OCI-LY3 (cell line): ENCODE measurements around the gene CMC2.

Experiments used
- EZH2phosphoT487 ChIP-seq: fragments of 200-600 bp; shearing (Covaris generic); IDR thresholded peaks from 2 replicates; pipeline ENCODE4 v1.6.1; 2018; ENCODE audit warnings: antibody characterized with exemption, mixed run types, low read depth
- TF ChIP-seq, protein P1 (sequence below): fragments of 200-600, 300-600 bp; sonication (generic); IDR thresholded peaks from 2 replicates; pipeline ENCODE4 v1.5.1; 2014; ENCODE audit warnings: antibody characterized with exemption, low read length, low read depth

DNA sequence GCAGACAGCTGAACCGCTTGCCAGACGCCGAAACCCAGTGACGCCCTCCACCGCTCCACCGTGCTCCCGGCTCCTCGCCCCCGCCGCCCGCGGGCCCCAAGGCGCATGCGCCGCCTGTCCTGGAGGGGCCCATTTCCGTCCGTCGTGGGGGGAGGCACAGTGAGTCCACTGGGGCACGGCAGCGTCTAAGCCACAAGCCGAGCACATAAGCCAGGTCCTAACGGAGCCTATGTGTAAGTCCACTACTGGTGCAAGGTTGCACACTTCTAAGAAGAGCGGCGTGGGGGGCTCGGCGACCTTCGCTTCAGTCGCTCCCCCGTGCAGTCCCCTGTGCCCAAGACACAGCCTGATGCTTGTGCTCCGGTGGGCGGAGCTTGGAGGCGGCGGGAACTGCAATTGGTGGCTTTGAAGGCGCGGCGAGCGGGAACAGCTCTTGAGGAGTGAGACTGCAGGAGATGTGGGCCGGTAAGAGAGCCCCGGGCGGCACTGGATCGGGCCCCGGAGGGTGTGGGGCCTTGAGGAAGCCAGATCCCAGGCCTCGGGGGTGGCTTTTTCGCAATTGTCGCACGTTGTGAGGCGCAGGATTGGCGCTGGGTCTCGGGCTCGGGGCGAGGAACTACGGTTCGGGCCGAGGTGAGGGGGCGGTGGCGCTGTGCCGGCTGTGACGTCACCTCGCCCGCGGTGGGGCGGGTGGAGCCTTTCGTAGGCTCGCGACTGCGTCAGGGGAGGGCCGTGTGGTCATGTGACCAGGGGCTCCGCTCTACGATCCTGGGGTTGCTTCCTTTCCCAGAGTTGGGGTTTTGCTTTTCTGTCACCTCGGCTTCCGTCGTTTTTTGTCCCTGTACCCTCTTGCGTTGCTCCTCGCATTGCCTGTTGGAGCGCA, at the start of gene CMC2, which contains the start of gene CENPN:
- TF ChIP-seq, protein P1, sequence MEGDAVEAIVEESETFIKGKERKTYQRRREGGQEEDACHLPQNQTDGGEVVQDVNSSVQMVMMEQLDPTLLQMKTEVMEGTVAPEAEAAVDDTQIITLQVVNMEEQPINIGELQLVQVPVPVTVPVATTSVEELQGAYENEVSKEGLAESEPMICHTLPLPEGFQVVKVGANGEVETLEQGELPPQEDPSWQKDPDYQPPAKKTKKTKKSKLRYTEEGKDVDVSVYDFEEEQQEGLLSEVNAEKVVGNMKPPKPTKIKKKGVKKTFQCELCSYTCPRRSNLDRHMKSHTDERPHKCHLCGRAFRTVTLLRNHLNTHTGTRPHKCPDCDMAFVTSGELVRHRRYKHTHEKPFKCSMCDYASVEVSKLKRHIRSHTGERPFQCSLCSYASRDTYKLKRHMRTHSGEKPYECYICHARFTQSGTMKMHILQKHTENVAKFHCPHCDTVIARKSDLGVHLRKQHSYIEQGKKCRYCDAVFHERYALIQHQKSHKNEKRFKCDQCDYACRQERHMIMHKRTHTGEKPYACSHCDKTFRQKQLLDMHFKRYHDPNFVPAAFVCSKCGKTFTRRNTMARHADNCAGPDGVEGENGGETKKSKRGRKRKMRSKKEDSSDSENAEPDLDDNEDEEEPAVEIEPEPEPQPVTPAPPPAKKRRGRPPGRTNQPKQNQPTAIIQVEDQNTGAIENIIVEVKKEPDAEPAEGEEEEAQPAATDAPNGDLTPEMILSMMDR: no peak
- no peak for TF ChIP-seq EZH2phosphoT487
